22Rv1 (cell line): ENCODE results near the gene GDI2.

Experiments used
- H3K27ac ChIP-seq: fragments of 450-650 bp; 2 replicates; pipeline ENCODE4 v1.5.1; 2017
- CTCF ChIP-seq: fragments of 450-650 bp; IDR thresholded peaks from 2 replicates; pipeline ENCODE4 v1.5.1; 2017; ENCODE audit warnings: mild to moderate bottlenecking
- ZFX ChIP-seq: fragments of 450-650 bp; IDR thresholded peaks from 2 replicates; pipeline ENCODE4 v1.6.1; 2017; ENCODE audit warnings: antibody characterized with exemption, borderline replicate concordance

The GDI2 gene

GRCh38 chr10:5748394-5748803 lies 64.8 kb downstream of the GDI2 start:
- TF ChIP-seq ZFX: no peak
- no peak for TF ChIP-seq CTCF
- no peak overlapping the region for H3K27ac ChIP-seq

- no peak overlapping the region for H3K27ac ChIP-seq
- TF ChIP-seq CTCF (no peak), ZFX (no peak)
Measured at GRCh38 chr10:5746197-5746596, 67.0 kb downstream of the GDI2 start.

GRCh38 chr10:5744849-5745248 lies 68.4 kb downstream of the GDI2 start:
- H3K27ac ChIP-seq: peak overlapping the region; percentile 29; the same call in 1 of the 2 replicates
- TF ChIP-seq CTCF (no peak), ZFX (no peak)

GRCh38 chr10:5743736-5744135 lies 69.5 kb downstream of the GDI2 start:
- H3K27ac ChIP-seq: 0 out of 2 replicates have a peak overlapping the region, but pooled peaks have one; percentile 29
- TF ChIP-seq CTCF (no peak), ZFX (no peak)

- no peak overlapping the region for H3K27ac ChIP-seq
- TF ChIP-seq ZFX (no peak), CTCF (no peak)
Measured at GRCh38 chr10:5742116-5742515, 71.1 kb downstream of the GDI2 start.

- no peak overlapping the region for H3K27ac ChIP-seq
- TF ChIP-seq CTCF (no peak), ZFX (no peak)
Measured at GRCh38 chr10:5741276-5741675, 72.0 kb downstream of the GDI2 start.

GRCh38 chr10:5738427-5738826 lies 74.8 kb downstream of the GDI2 start:
- no peak for TF ChIP-seq ZFX
- no peak for TF ChIP-seq CTCF
- H3K27ac ChIP-seq: no peak overlapping the region
